ENCODE data around the gene MACF1. TPM values are rescaled to one million over a fixed set of nuclear protein-coding genes. Genes with fewer than 3 reads are reported as not detected.

MACF1 gene
- polyA plus RNA-seq, 1 of the 3 experiments (the other 2 are of a cell fraction), result 37.6 TPM

DNA sequence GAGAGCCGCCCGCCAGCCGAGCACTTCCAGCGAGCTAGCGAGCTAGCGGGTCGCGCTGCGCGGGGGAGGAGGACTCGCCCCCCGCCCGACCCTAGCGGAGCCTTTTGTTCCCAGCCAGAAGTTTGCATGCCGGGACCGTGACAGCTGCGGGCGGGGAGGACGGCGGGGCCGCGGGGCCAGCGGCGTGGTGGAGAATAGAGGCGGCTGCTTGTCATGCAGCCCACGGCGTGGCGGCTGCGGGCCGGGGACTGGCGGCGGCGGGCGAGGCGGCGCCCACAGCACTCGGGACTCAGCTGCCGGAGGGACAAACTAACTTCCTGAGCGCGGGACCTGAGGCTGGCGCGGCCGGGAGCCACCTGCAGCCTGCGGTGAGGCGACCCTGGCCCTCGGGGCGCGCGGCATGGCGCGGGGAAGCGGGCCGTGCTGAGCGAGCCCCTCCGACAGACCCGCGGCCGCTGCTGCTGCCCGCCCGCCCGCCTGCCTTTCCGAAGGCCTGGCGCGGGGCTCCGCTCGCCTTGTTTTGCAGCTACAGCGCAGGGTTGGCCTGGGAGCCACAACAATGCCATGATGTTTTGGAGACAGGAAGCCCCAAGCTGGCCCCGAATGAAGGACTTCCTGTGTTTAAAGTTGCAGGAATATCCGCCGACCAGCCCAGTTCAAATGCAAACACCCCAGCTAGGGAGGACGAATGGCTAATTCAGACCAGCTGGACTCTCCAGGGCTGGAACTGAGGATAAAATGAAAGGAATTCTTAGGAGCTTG, 204.7 kb downstream of the MACF1 start:
- Histone ChIP-seq H3K4me3 (ENCODE audit: low read depth in 2 of 2, low read length in 1 of 2) (peak overlapping the region; percentile 84 to 87), H3K36me3 (replicated peaks in 1 of 2; ENCODE audit: control insufficient read depth in 1 of 2, insufficient read depth in 2 of 2, low read length in 1 of 2) (peaks cover 0 to 18% of the 10 kb centered on the region in 2 experiments), H4K20me1 (ENCODE audit: insufficient read depth) (peaks cover 46% of the 10 kb centered on the region), H3K9me3 (no peaks in the 10 kb centered on the region), H3K79me2 (ENCODE audit: insufficient read depth) (peaks cover 82% of the 10 kb centered on the region), H3K27me3 (ENCODE audit: insufficient read depth) (no peaks in the 10 kb centered on the region), H3K9ac (peak overlapping the region; percentile 74), H3K9me2 (no peaks in the 10 kb centered on the region), H3K4me1 (ENCODE audit: control insufficient read depth in 1 of 2, insufficient read depth in 2 of 2, low read depth in 1 of 2, low read length in 1 of 2) (peaks cover 35 to 48% of the 10 kb centered on the region in 2 experiments), H3F3A (replicated peaks; ENCODE audit: insufficient read depth) (peaks cover 33% of the 10 kb centered on the region), H3K4me2 (peak overlapping the region; percentile 93), H3K27ac (ENCODE audit: low read depth in 2 of 2, low read length in 1 of 2) (peak overlapping the region; percentile 70 to 86), H2AFZ (ENCODE audit: low read depth) (no peak overlapping the region)
- WGBS (ENCODE audit: low lambda C conversion rate), result 0% methylated on average over 7 of the region's 71 CpGs
- DNase-seq, result peak; percentile 68
- CTCF ChIA-PET, result interaction anchor here (0.9 to 3.5 kb wide), 11 partner anchors 9 to 311 kb away, joined by 3 to 19 read pairs (median 11); no protein-coding TSS in a partner anchor
- POLR2A ChIA-PET, result interaction anchor here (1.1 to 1.6 kb wide), 2 partner anchors 8 to 150 kb away, joined by 3 read pairs; no protein-coding TSS in a partner anchor
- no peak for TF ChIP-seq YY1 (IDR thresholded peaks at IDR 0.05; ENCODE audit: low read depth)
- TF ChIP-seq FOSL2 (IDR thresholded peaks at IDR 0.05; ENCODE audit: borderline replicate concordance, low read depth), result no peak
- TF ChIP-seq, protein P1, sequence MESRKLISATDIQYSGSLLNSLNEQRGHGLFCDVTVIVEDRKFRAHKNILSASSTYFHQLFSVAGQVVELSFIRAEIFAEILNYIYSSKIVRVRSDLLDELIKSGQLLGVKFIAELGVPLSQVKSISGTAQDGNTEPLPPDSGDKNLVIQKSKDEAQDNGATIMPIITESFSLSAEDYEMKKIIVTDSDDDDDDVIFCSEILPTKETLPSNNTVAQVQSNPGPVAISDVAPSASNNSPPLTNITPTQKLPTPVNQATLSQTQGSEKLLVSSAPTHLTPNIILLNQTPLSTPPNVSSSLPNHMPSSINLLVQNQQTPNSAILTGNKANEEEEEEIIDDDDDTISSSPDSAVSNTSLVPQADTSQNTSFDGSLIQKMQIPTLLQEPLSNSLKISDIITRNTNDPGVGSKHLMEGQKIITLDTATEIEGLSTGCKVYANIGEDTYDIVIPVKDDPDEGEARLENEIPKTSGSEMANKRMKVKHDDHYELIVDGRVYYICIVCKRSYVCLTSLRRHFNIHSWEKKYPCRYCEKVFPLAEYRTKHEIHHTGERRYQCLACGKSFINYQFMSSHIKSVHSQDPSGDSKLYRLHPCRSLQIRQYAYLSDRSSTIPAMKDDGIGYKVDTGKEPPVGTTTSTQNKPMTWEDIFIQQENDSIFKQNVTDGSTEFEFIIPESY (IDR thresholded peaks at IDR 0.05; ENCODE audit: borderline replicate concordance, low read depth), result no peak
- TF ChIP-seq FOXJ3 (CRISPR knock-in tag; IDR thresholded peaks at IDR 0.05), result no peak
- TF ChIP-seq GABPA (IDR thresholded peaks at IDR 0.05; ENCODE audit: low read depth), result peak; percentile 70
- TF ChIP-seq NFIC (IDR thresholded peaks at IDR 0.05; ENCODE audit: borderline replicate concordance), result no peak
- no peak for TF ChIP-seq POLR2AphosphoS5 (IDR thresholded peaks at IDR 0.05; ENCODE audit: low read depth, low read length)
- TF ChIP-seq TCF12 (IDR thresholded peaks at IDR 0.05), result peak; percentile 77
- TF ChIP-seq FOXM1 (IDR thresholded peaks at IDR 0.05; ENCODE audit: low read depth), result peak; percentile 71; the same call in 1 of the 2 replicates
- no peak for TF ChIP-seq TAF1 (IDR thresholded peaks at IDR 0.05; ENCODE audit: borderline replicate concordance, low read depth, low read length)
- TF ChIP-seq, protein P2, sequence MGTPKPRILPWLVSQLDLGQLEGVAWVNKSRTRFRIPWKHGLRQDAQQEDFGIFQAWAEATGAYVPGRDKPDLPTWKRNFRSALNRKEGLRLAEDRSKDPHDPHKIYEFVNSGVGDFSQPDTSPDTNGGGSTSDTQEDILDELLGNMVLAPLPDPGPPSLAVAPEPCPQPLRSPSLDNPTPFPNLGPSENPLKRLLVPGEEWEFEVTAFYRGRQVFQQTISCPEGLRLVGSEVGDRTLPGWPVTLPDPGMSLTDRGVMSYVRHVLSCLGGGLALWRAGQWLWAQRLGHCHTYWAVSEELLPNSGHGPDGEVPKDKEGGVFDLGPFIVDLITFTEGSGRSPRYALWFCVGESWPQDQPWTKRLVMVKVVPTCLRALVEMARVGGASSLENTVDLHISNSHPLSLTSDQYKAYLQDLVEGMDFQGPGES (IDR thresholded peaks at IDR 0.05; ENCODE audit: low read depth, low read length), result no peak
- TF ChIP-seq RCOR1 (IDR thresholded peaks at IDR 0.05; ENCODE audit: low read length), result no peak
- TF ChIP-seq ELF1 (IDR thresholded peaks at IDR 0.05), result 0 out of 2 replicates have a peak, but pooled peaks have one; percentile 10
- TF ChIP-seq MXI1 (IDR thresholded peaks at IDR 0.05; ENCODE audit: low read depth, low read length), result peak; percentile 87
- TF ChIP-seq, protein P3, sequence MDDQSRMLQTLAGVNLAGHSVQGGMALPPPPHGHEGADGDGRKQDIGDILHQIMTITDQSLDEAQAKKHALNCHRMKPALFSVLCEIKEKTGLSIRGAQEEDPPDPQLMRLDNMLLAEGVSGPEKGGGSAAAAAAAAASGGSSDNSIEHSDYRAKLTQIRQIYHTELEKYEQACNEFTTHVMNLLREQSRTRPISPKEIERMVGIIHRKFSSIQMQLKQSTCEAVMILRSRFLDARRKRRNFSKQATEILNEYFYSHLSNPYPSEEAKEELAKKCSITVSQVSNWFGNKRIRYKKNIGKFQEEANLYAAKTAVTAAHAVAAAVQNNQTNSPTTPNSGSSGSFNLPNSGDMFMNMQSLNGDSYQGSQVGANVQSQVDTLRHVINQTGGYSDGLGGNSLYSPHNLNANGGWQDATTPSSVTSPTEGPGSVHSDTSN (IDR thresholded peaks at IDR 0.05), result no peak
- peak; percentile 64; the same call in 1 of the 2 replicates for TF ChIP-seq SIN3A (IDR thresholded peaks at IDR 0.05; ENCODE audit: borderline replicate concordance, low read depth, low read length)
- no peak for TF ChIP-seq EP300 (IDR thresholded peaks at IDR 0.05; ENCODE audit: borderline replicate concordance in 1 of 2, low read depth in 1 of 2, low read length in 1 of 2)
- no peak for TF ChIP-seq SMC3 (IDR thresholded peaks at IDR 0.05; ENCODE audit: low read depth, low read length)
- no peak for TF ChIP-seq RAD21 (IDR thresholded peaks at IDR 0.05; ENCODE audit: low read length)
- TF ChIP-seq EZH2phosphoT487 (IDR thresholded peaks at IDR 0.05; ENCODE audit: borderline replicate concordance, low read depth), result no peak
- TF ChIP-seq GATA2 (CRISPR knock-in tag; IDR thresholded peaks at IDR 0.05), result no peak
- no peak for TF ChIP-seq MEF2A (IDR thresholded peaks at IDR 0.05; ENCODE audit: borderline replicate concordance, low read depth)
- TF ChIP-seq, protein P4, sequence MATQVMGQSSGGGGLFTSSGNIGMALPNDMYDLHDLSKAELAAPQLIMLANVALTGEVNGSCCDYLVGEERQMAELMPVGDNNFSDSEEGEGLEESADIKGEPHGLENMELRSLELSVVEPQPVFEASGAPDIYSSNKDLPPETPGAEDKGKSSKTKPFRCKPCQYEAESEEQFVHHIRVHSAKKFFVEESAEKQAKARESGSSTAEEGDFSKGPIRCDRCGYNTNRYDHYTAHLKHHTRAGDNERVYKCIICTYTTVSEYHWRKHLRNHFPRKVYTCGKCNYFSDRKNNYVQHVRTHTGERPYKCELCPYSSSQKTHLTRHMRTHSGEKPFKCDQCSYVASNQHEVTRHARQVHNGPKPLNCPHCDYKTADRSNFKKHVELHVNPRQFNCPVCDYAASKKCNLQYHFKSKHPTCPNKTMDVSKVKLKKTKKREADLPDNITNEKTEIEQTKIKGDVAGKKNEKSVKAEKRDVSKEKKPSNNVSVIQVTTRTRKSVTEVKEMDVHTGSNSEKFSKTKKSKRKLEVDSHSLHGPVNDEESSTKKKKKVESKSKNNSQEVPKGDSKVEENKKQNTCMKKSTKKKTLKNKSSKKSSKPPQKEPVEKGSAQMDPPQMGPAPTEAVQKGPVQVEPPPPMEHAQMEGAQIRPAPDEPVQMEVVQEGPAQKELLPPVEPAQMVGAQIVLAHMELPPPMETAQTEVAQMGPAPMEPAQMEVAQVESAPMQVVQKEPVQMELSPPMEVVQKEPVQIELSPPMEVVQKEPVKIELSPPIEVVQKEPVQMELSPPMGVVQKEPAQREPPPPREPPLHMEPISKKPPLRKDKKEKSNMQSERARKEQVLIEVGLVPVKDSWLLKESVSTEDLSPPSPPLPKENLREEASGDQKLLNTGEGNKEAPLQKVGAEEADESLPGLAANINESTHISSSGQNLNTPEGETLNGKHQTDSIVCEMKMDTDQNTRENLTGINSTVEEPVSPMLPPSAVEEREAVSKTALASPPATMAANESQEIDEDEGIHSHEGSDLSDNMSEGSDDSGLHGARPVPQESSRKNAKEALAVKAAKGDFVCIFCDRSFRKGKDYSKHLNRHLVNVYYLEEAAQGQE (IDR thresholded peaks at IDR 0.05; ENCODE audit: low read depth, low read length), result no peak
- TF ChIP-seq TEAD4 (IDR thresholded peaks at IDR 0.05; ENCODE audit: borderline replicate concordance, insufficient read depth), result no peak
- TF ChIP-seq CHD2 (IDR thresholded peaks at IDR 0.05; ENCODE audit: low read length, partially characterized antibody), result no peak

All from SK-N-SH (cell line).